CD4-positive, CD25-positive, alpha-beta regulatory T cell (primary cell): ENCODE measurements around the gene NQO2. TPM values are rescaled to one million over a fixed set of nuclear protein-coding genes. Genes with fewer than 3 reads are reported as not detected.
"Not testable (repeated sequence)": the region's sequence is repeated elsewhere in the genome, so short reads cannot be mapped to it uniquely, and the experiment has no call there.

ENCODE experiments used
- ATAC-seq, 2 donors: fragments of 150-1000 bp; cut with Tn5 transposase; one replicate each; pipeline ENCODE4 v1.10.0; 2021; ENCODE audit warnings: low read depth in 2 of 2, moderate number of reproducible peaks in 2 of 2, moderate library complexity in 1 of 2
- DNase-seq, 3 donors: peaks; one replicate each; pipeline versions ENCODE4 v3.0.0 to v3.0.0-alpha.2; 2012 to 2022; ENCODE audit warnings: mixed read lengths in 1 of 3
- H3K27ac ChIP-seq: one replicate; pipeline ENCODE4 v1.7.0; 2013; ENCODE audit warnings: mild to moderate bottlenecking, low read length; ENCODE audit not compliant: insufficient read depth, poor library complexity, severe bottlenecking
- H3K27me3 ChIP-seq: one replicate; pipeline ENCODE4 v1.7.0; 2013; ENCODE audit warnings: low read length; ENCODE audit not compliant: control insufficient read depth, insufficient read depth
- H3K36me3 ChIP-seq: one replicate; pipeline ENCODE4 v1.7.0; 2013; ENCODE audit warnings: mild to moderate bottlenecking, low read length, moderate library complexity; ENCODE audit not compliant: control insufficient read depth, insufficient read depth
- H3K4me1 ChIP-seq: 2 replicates; pipeline ENCODE4 v1.7.0; 2013; ENCODE audit warnings: mild to moderate bottlenecking, low read length; ENCODE audit not compliant: insufficient read depth, control insufficient read depth, poor library complexity, severe bottlenecking
- H3K4me3 ChIP-seq: one replicate; pipeline ENCODE4 v1.7.0; 2013; ENCODE audit warnings: low read depth, mild to moderate bottlenecking, low read length, moderate library complexity
- H3K9me3 ChIP-seq, 2 experiments: 1 replicate in 1 of 2; 2 replicates in 1 of 2; pipeline ENCODE4 v1.7.0; 2013; ENCODE audit warnings: low read length in 2 of 2, mild to moderate bottlenecking in 1 of 2, moderate library complexity in 1 of 2; ENCODE audit not compliant: control insufficient read depth in 2 of 2
- H3K27ac Mint-ChIP-seq, 3 donors: one replicate each; pipeline ENCODE4 v1.8.0; 2020 to 2022; ENCODE audit warnings: mild to moderate bottlenecking in 3 of 3, mixed read lengths in 3 of 3, moderate library complexity in 2 of 3
- H3K27me3 Mint-ChIP-seq: one replicate; pipeline ENCODE4 v1.8.0; 2022; ENCODE audit warnings: mild to moderate bottlenecking, mixed read lengths
- H3K36me3 Mint-ChIP-seq: one replicate; pipeline ENCODE4 v1.8.0; 2020; ENCODE audit warnings: mixed read lengths
- H3K4me1 Mint-ChIP-seq, 4 donors: one replicate each; pipeline ENCODE4 v1.8.0; 2020 to 2022; ENCODE audit warnings: mixed read lengths in 4 of 4, mild to moderate bottlenecking in 1 of 4
- H3K4me3 Mint-ChIP-seq, 4 donors: one replicate each; pipeline ENCODE4 v1.8.0; 2020 to 2022; ENCODE audit warnings: mild to moderate bottlenecking in 4 of 4, mixed read lengths in 4 of 4, moderate library complexity in 3 of 4
- H3K9me3 Mint-ChIP-seq, 7 donors: one replicate each; pipeline ENCODE4 v1.8.0; 2020 to 2022; ENCODE audit warnings: mixed read lengths in 7 of 7, mild to moderate bottlenecking in 3 of 7, moderate library complexity in 2 of 7
- polyA plus RNA-seq, 4 donors: library from polyadenylated mRNA; unstranded; fragments of 300-500 nt; fragmentation: Illumina TruSeq; gene quantifications; one replicate each; pipeline ENCODE4 v1.2.3, GENCODE V29; 2021
- total RNA-seq: library from RNA; stranded (reverse); gene quantifications from one replicate; pipeline ENCODE4 v1.2.3, GENCODE V29; 2022

Gene NQO2
- total and polyA plus RNA-seq, 5 donors from 2014 or later, result 27.4 to 109 (median 58.0) TPM

GRCh38 chr6:2970753-2971419 is 28.8 kb upstream of the NQO2 start:
- H3K4me1 ChIP-seq, result peaks cover 16% of the 10 kb centered on the region
- H3K36me3 Mint-ChIP-seq, result no peaks in the 10 kb centered on the region
- peaks cover 5 to 54% (median 14%) of the 10 kb centered on the region in 4 donors for H3K4me1 Mint-ChIP-seq
- H3K27ac ChIP-seq, result peak overlapping the region; percentile 57
- H3K27ac Mint-ChIP-seq, result peak overlapping the region; percentile 57 to 94 (median 92)
- H3K4me3 ChIP-seq, result peak overlapping the region; percentile 42
- peaks cover 17% of the 10 kb centered on the region for H3K27me3 ChIP-seq
- H3K36me3 ChIP-seq, result no peaks in the 10 kb centered on the region
- peaks cover 0 to 4% (median 0%) of the 10 kb centered on the region in 7 donors for H3K9me3 Mint-ChIP-seq
- DNase-seq, result peak; percentile 36 to 54 (median 38)
- H3K27me3 Mint-ChIP-seq, result peaks cover 80% of the 10 kb centered on the region
- peak; percentile 48 to 70 for ATAC-seq
- H3K4me3 Mint-ChIP-seq, result peak overlapping the region; percentile 78 to 94 (median 90)
- H3K9me3 ChIP-seq, result no peaks in the 10 kb centered on the region

- Mint-ChIP-seq H3K4me1 (peaks cover 5 to 47% (median 14%) of the 10 kb centered on the region in 4 donors), H3K27ac (peak within 1 kb of the TSS; percentile 92 to 96 (median 94)), H3K4me3 (peak within 1 kb of the TSS; percentile 85 to 94 (median 92)), H3K36me3 (no peaks in the 10 kb centered on the region), H3K9me3 (peaks cover 0 to 4% (median 0%) of the 10 kb centered on the region in 7 donors), H3K27me3 (peaks cover 80% of the 10 kb centered on the region)
- no peaks in the 10 kb centered on the region for H3K36me3 ChIP-seq
- H3K9me3 ChIP-seq, result no peaks in the 10 kb centered on the region
- H3K4me1 ChIP-seq, result peaks cover 16% of the 10 kb centered on the region
- peaks cover 17% of the 10 kb centered on the region for H3K27me3 ChIP-seq
- peak within 1 kb of the TSS; percentile 57 for H3K27ac ChIP-seq
- peak within 1 kb of the TSS; percentile 42 for H3K4me3 ChIP-seq
- ATAC-seq, result peak; percentile 60 to 64
- DNase-seq, result peak; percentile 18 to 50 (median 44)
These were observed 28.1 kb upstream of the NQO2 start, which contains the start of gene SERPINB6 for GRCh38 chr6:2971420-2972218. Gene SERPINB6, minus strand, starts transcription at chr6:2971567. Its CDS starts 12,235 bp downstream, at chr6:2959332.

GRCh38 chr6:2972219-2972487 is 27.5 kb upstream of the NQO2 start:
- H3K36me3 ChIP-seq, H3K4me3 ChIP-seq, H3K36me3 Mint-ChIP-seq, H3K9me3 ChIP-seq, DNase-seq, H3K9me3 Mint-ChIP-seq, ATAC-seq: not testable (repeated sequence)
- Mint-ChIP-seq H3K4me1 (peaks cover 5 to 43% (median 13%) of the 10 kb centered on the region in 4 donors), H3K4me3 (peak overlapping the region; percentile 84 to 92 (median 88)), H3K27ac (peak overlapping the region; percentile 91 to 96 (median 94)), H3K27me3 (peaks cover 80% of the 10 kb centered on the region)
- Histone ChIP-seq H3K27me3 (peaks cover 17% of the 10 kb centered on the region), H3K27ac (peak overlapping the region; percentile 57), H3K4me1 (peaks cover 16% of the 10 kb centered on the region)

GRCh38 chr6:2972685-2973084 is 27.0 kb upstream of the NQO2 start:
- ATAC-seq, result not testable (repeated sequence)
- peaks cover 83% of the 10 kb centered on the region for H3K27me3 Mint-ChIP-seq

GRCh38 chr6:2973180-2973579 is 26.5 kb upstream of the NQO2 start:
- H3K36me3 ChIP-seq, H3K9me3 Mint-ChIP-seq, ATAC-seq, H3K4me3 ChIP-seq, H3K36me3 Mint-ChIP-seq, H3K9me3 ChIP-seq, DNase-seq, H3K27ac ChIP-seq: not testable (repeated sequence)
- peaks cover 5 to 34% (median 10%) of the 10 kb centered on the region in 4 donors for H3K4me1 Mint-ChIP-seq
- H3K27ac Mint-ChIP-seq, result peak overlapping the region in 1 of 3 donors; percentile 7
- Histone ChIP-seq H3K27me3 (peaks cover 19% of the 10 kb centered on the region), H3K4me1 (peaks cover 16% of the 10 kb centered on the region)
- H3K4me3 Mint-ChIP-seq, result peak overlapping the region in 1 of 4 donors; percentile 85
- peaks cover 83% of the 10 kb centered on the region for H3K27me3 Mint-ChIP-seq

More at GRCh38 chr6:2972685-2973084, 27.0 kb upstream of the NQO2 start:
- H3K27ac ChIP-seq, H3K36me3 ChIP-seq, DNase-seq, H3K9me3 Mint-ChIP-seq, H3K4me3 ChIP-seq, H3K36me3 Mint-ChIP-seq, H3K9me3 ChIP-seq: not testable (repeated sequence)
- H3K4me3 Mint-ChIP-seq, result peak overlapping the region; percentile 71 to 92 (median 88)
- H3K4me1 Mint-ChIP-seq, result peaks cover 5 to 38% (median 11%) of the 10 kb centered on the region in 4 donors
- H3K27ac Mint-ChIP-seq, result peak overlapping the region in 2 of 3 donors; percentile 7 to 94
- Histone ChIP-seq H3K27me3 (peaks cover 17% of the 10 kb centered on the region), H3K4me1 (peaks cover 16% of the 10 kb centered on the region)

- H3K4me1 Mint-ChIP-seq, result peaks cover 5 to 29% (median 10%) of the 10 kb centered on the region in 4 donors
- no peak overlapping the region for H3K27ac Mint-ChIP-seq
- peaks cover 21% of the 10 kb centered on the region for H3K27me3 ChIP-seq
- peak overlapping the region in 1 of 4 donors; percentile 21 for H3K4me3 Mint-ChIP-seq
- H3K4me1 ChIP-seq, result peaks cover 16% of the 10 kb centered on the region
- peaks cover 83% of the 10 kb centered on the region for H3K27me3 Mint-ChIP-seq
- H3K36me3 ChIP-seq, result no peaks in the 10 kb centered on the region
- H3K4me3 ChIP-seq, result no peak overlapping the region
- DNase-seq (no peak), ATAC-seq (no peak)
- H3K9me3 ChIP-seq, result no peaks in the 10 kb centered on the region
- H3K9me3 Mint-ChIP-seq, result peaks cover 0 to 4% (median 0%) of the 10 kb centered on the region in 7 donors
- H3K36me3 Mint-ChIP-seq, result no peaks in the 10 kb centered on the region
- no peak overlapping the region for H3K27ac ChIP-seq
These were observed 26.0 kb upstream of the NQO2 start for GRCh38 chr6:2973676-2974075.

GRCh38 chr6:2976060-2976459 is 23.6 kb upstream of the NQO2 start:
- H3K9me3 ChIP-seq, result no peaks in the 10 kb centered on the region
- Mint-ChIP-seq H3K36me3 (no peaks in the 10 kb centered on the region), H3K9me3 (peaks cover 0 to 4% (median 0%) of the 10 kb centered on the region in 7 donors), H3K27ac (peak overlapping the region in 1 of 3 donors; percentile 43), H3K4me3 (no peak overlapping the region), H3K4me1 (peaks cover 0 to 12% (median 6%) of the 10 kb centered on the region in 4 donors), H3K27me3 (peaks cover 85% of the 10 kb centered on the region)
- no peaks in the 10 kb centered on the region for H3K36me3 ChIP-seq
- H3K27ac ChIP-seq, result no peak overlapping the region
- ATAC-seq (no peak), DNase-seq (no peak)
- no peak overlapping the region for H3K4me3 ChIP-seq
- H3K4me1 ChIP-seq, result peaks cover 10% of the 10 kb centered on the region
- H3K27me3 ChIP-seq, result peaks cover 23% of the 10 kb centered on the region
